Measurements from ENCODE around the gene TRAF4.

Gene TRAF4

GRCh38 chr17:28743243-28744103 is at the start of gene TRAF4:
TRAF4 (plus strand) TSS chr17:28744011; CDS start chr17:28744113, 102 bp downstream.
- DNase-seq, result peak; percentile 98

GRCh38 chr17:28698253-28698941 is 45.4 kb upstream of the TRAF4 start:
- no peak for DNase-seq

GRCh38 chr17:28700278-28700677 is 43.5 kb upstream of the TRAF4 start:
- DNase-seq, result no peak

GRCh38 chr17:28700830-28701492 is 42.9 kb upstream of the TRAF4 start:
- DNase-seq, result peak; percentile 18

- DNase-seq, result no peak
Measured at GRCh38 chr17:28702026-28702751, 41.6 kb upstream of the TRAF4 start.

- DNase-seq, result no peak
Measured at GRCh38 chr17:28702752-28703150, 41.1 kb upstream of the TRAF4 start.

- DNase-seq, result peak; percentile 18
Measured at GRCh38 chr17:28703552-28704218, 40.1 kb upstream of the TRAF4 start.

- DNase-seq, result peak; percentile 27
Measured at GRCh38 chr17:28704219-28704858, 39.5 kb upstream of the TRAF4 start.

- no peak for DNase-seq
Measured at GRCh38 chr17:28705074-28705659, 38.6 kb upstream of the TRAF4 start.

- peak; percentile 37 for DNase-seq
Measured at GRCh38 chr17:28705728-28706334, 38.0 kb upstream of the TRAF4 start.

GRCh38 chr17:28706471-28707338 is 37.1 kb upstream of the TRAF4 start:
- peak; percentile 41 for DNase-seq

GRCh38 chr17:28707339-28707720 is 36.5 kb upstream of the TRAF4 start:
- DNase-seq, result peak; percentile 11

GRCh38 chr17:28710861-28711722 is 32.7 kb upstream of the TRAF4 start:
- peak; percentile 100 for DNase-seq

- DNase-seq, result no peak
Measured at GRCh38 chr17:28711723-28712031, 32.1 kb upstream of the TRAF4 start, which contains the start of gene PROCA1. PROCA1 (minus strand) TSS chr17:28711888; CDS start chr17:28711660, 228 bp downstream.

GRCh38 chr17:28712032-28712704 is 31.6 kb upstream of the TRAF4 start:
- DNase-seq, result no peak

- no peak for DNase-seq
Measured at GRCh38 chr17:28712705-28713415, 31.0 kb upstream of the TRAF4 start.

- DNase-seq, result no peak
Measured at GRCh38 chr17:28714281-28714680, 29.5 kb upstream of the TRAF4 start.

GRCh38 chr17:28715217-28715616 is 28.6 kb upstream of the TRAF4 start:
- DNase-seq, result no peak

Measured in 8988T (cell line).